Caco-2 (cell line): ENCODE measurements around the gene IL1B. TPM values are rescaled to one million over a fixed set of nuclear protein-coding genes. Genes with fewer than 3 reads are reported as not detected.

Experiments used
- BruUV-seq: library from RNA; stranded (reverse); fragments of 400-500 nt; replicated peaks from 2 replicates; lab custom pipeline; 2021; lab: Mats Ljungman, UMichigan
- CTCF ChIA-PET: fragments of 300-600 bp; sonication (Branson Sonifier 250); formaldehyde crosslinking; loops from one replicate; lab custom pipeline; 2022; ENCODE audit warnings: antibody characterized with exemption; lab: Charles Lee
- POLR2A ChIA-PET: fragments of 300-600 bp; sonication (Branson Sonifier 250); formaldehyde crosslinking; loops from one replicate; lab custom pipeline; 2022; ENCODE audit warnings: antibody characterized with exemption; lab: Charles Lee
- DNase-seq, 2 experiments: peaks; one replicate each; pipeline versions ENCODE4 v3.0.0 to v3.0.0-alpha.2; 2020 to 2022
- H3K27me3 ChIP-seq: replicated peaks from 2 replicates; pipeline ENCODE4 v1.6.0; 2011; ENCODE audit warnings: low read length; ENCODE audit not compliant: control insufficient read depth, insufficient read depth
- H3K36me3 ChIP-seq: 2 replicates; pipeline ENCODE4 v1.5.1; 2011; ENCODE audit warnings: low read length; ENCODE audit not compliant: control insufficient read depth, insufficient read depth
- H3K4me1 ChIP-seq: fragments of 250-450 bp; sonication (Bioruptor Pico); 2 replicates; pipeline ENCODE4 v1.5.1; 2020; ENCODE audit warnings: mild to moderate bottlenecking
- H3K4me3 ChIP-seq: 2 replicates; pipeline ENCODE4 v1.5.1; 2011; ENCODE audit warnings: low read depth, mild to moderate bottlenecking, control low read depth, low read length
- H3K9me3 ChIP-seq: fragments of 250-450 bp; sonication (Bioruptor Pico); 2 replicates; pipeline ENCODE4 v1.5.1; 2020; ENCODE audit warnings: mild to moderate bottlenecking, moderate library complexity
- H3K27ac Mint-ChIP-seq: one replicate; pipeline ENCODE4 v1.8.0; 2022; ENCODE audit warnings: mixed read lengths; ENCODE audit not compliant: unreplicated experiment
- H3K27me3 Mint-ChIP-seq: one replicate; pipeline ENCODE4 v1.8.0; 2022; ENCODE audit warnings: mixed read lengths; ENCODE audit not compliant: insufficient read depth, unreplicated experiment
- H3K36me3 Mint-ChIP-seq: one replicate; pipeline ENCODE4 v1.8.0; 2022; ENCODE audit warnings: mild to moderate bottlenecking, mixed read lengths; ENCODE audit not compliant: insufficient read depth, unreplicated experiment
- H3K4me1 Mint-ChIP-seq: one replicate; pipeline ENCODE4 v1.8.0; 2022; ENCODE audit warnings: low read depth, mixed read lengths; ENCODE audit not compliant: unreplicated experiment
- H3K4me3 Mint-ChIP-seq: one replicate; pipeline ENCODE4 v1.8.0; 2022; ENCODE audit warnings: mild to moderate bottlenecking, moderate library complexity, mixed read lengths; ENCODE audit not compliant: unreplicated experiment
- H3K9me3 Mint-ChIP-seq: one replicate; pipeline ENCODE4 v1.8.0; 2022; ENCODE audit warnings: mixed read lengths; ENCODE audit not compliant: unreplicated experiment
- CTCF ChIP-seq, 2 experiments: fragments of 200-600 bp in 1 of 2; IDR thresholded peaks; 1 replicate in 1 of 2; 2 replicates in 1 of 2; pipeline versions ENCODE4 v1.5.1 to v1.8.0; 2011 to 2022; ENCODE audit warnings: antibody characterized with exemption in 1 of 2, control low read depth in 1 of 2, inconsistent platforms in 1 of 2, low read depth in 1 of 2, low read length in 1 of 2, mild to moderate bottlenecking in 1 of 2, moderate library complexity in 1 of 2; ENCODE audit not compliant: insufficient read depth in 1 of 2, severe bottlenecking in 1 of 2, unreplicated experiment in 1 of 2
- intact Hi-C: fragments of 100-400 bp; cut with micrococcal nuclease; formaldehyde crosslinking; loops from one replicate; pipeline ENCODE4 v1.10.0; 2022; ENCODE audit not compliant: unreplicated experiment
- total RNA-seq: library from RNA; stranded (reverse); gene quantifications from 2 replicates; pipeline ENCODE4 v1.2.3, GENCODE V29; 2022

The IL1B gene
- total RNA-seq, 1 experiment from 2014 or later: 0.18 TPM

GRCh38 chr2:112880696-112881095 is 44.1 kb upstream of the IL1B start:
- no peak for TF ChIP-seq CTCF (IDR thresholded peaks at IDR 0.05; ENCODE audit: insufficient read depth in 1 of 2, low read depth in 1 of 2, low read length in 1 of 2, severe bottlenecking in 1 of 2, unreplicated experiment in 1 of 2)
- Histone ChIP-seq H3K4me1 (no peaks in the 10 kb centered on the region), H3K36me3 (no peaks in the 10 kb centered on the region), H3K9me3 (no peaks in the 10 kb centered on the region), H3K4me3 (no peak overlapping the region), H3K27me3 (no peaks in the 10 kb centered on the region)
- no TSS peak for BruUV-seq
- no peak for DNase-seq
- no peak overlapping the region for H3K27ac Mint-ChIP-seq
- no peak overlapping the region for H3K4me3 Mint-ChIP-seq
- intact Hi-C loops: no loop called here
- H3K27me3 Mint-ChIP-seq: no peaks in the 10 kb centered on the region
- H3K4me1 Mint-ChIP-seq: no peaks in the 10 kb centered on the region
- ChIA-PET CTCF (no interaction called here), POLR2A (no interaction called here)
- no peaks in the 10 kb centered on the region for H3K9me3 Mint-ChIP-seq
- no peaks in the 10 kb centered on the region for H3K36me3 Mint-ChIP-seq

- POLR2A ChIA-PET: no interaction called here
- DNase-seq: no peak
- H3K4me3 Mint-ChIP-seq: no peak overlapping the region
- Histone ChIP-seq H3K4me3 (no peak overlapping the region), H3K4me1 (no peaks in the 10 kb centered on the region), H3K9me3 (no peaks in the 10 kb centered on the region), H3K36me3 (no peaks in the 10 kb centered on the region), H3K27me3 (no peaks in the 10 kb centered on the region)
- no peak overlapping the region for H3K27ac Mint-ChIP-seq
- intact Hi-C loops: no loop called here
- H3K9me3 Mint-ChIP-seq: no peaks in the 10 kb centered on the region
- BruUV-seq: no TSS peak
- H3K36me3 Mint-ChIP-seq: no peaks in the 10 kb centered on the region
- CTCF ChIA-PET: no interaction called here
- no peaks in the 10 kb centered on the region for H3K27me3 Mint-ChIP-seq
- TF ChIP-seq CTCF (IDR thresholded peaks at IDR 0.05; ENCODE audit: insufficient read depth in 1 of 2, low read depth in 1 of 2, low read length in 1 of 2, severe bottlenecking in 1 of 2, unreplicated experiment in 1 of 2): no peak
- no peaks in the 10 kb centered on the region for H3K4me1 Mint-ChIP-seq
Measured at GRCh38 chr2:112880091-112880531, 43.5 kb upstream of the IL1B start.

- CTCF ChIA-PET: no interaction called here
- no peaks in the 10 kb centered on the region for H3K36me3 Mint-ChIP-seq
- H3K9me3 ChIP-seq: no peaks in the 10 kb centered on the region
- H3K4me1 ChIP-seq: no peaks in the 10 kb centered on the region
- TF ChIP-seq CTCF (IDR thresholded peaks at IDR 0.05; ENCODE audit: insufficient read depth in 1 of 2, low read depth in 1 of 2, low read length in 1 of 2, severe bottlenecking in 1 of 2, unreplicated experiment in 1 of 2): no peak
- H3K4me1 Mint-ChIP-seq: no peaks in the 10 kb centered on the region
- intact Hi-C loops: no loop called here
- POLR2A ChIA-PET: no interaction called here
- no peaks in the 10 kb centered on the region for H3K27me3 Mint-ChIP-seq
- H3K36me3 ChIP-seq: no peaks in the 10 kb centered on the region
- no peak overlapping the region for H3K4me3 ChIP-seq
- H3K27me3 ChIP-seq: no peaks in the 10 kb centered on the region
- no TSS peak for BruUV-seq
- no peaks in the 10 kb centered on the region for H3K9me3 Mint-ChIP-seq
- no peak overlapping the region for H3K27ac Mint-ChIP-seq
- H3K4me3 Mint-ChIP-seq: no peak overlapping the region
- no peak for DNase-seq
Measured at GRCh38 chr2:112879491-112880041, 43.0 kb upstream of the IL1B start.
